ENCODE data around the gene PRR33.

Gene PRR33

DNA sequence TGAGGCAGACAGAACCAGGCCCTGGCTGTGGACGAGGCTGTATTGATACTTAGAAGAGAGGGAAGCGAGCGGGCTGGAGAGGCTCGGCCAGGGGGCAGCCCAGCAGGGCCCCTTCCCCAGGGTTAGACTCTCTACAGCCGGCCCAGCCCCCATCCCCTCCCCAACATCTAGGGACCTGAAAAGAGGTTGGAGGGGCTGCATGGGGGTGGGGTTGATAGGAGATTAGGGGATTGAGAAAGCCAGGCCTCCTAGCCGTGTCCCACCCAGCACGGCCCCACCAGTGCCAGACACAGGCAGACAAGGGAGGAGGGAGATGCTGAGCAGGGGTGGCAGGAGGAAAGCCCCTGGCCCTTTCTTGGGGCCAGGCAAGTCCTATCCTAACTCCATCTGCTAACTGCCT is 33.1 kb downstream of the PRR33 start:
- TF ChIP-seq, protein P1, sequence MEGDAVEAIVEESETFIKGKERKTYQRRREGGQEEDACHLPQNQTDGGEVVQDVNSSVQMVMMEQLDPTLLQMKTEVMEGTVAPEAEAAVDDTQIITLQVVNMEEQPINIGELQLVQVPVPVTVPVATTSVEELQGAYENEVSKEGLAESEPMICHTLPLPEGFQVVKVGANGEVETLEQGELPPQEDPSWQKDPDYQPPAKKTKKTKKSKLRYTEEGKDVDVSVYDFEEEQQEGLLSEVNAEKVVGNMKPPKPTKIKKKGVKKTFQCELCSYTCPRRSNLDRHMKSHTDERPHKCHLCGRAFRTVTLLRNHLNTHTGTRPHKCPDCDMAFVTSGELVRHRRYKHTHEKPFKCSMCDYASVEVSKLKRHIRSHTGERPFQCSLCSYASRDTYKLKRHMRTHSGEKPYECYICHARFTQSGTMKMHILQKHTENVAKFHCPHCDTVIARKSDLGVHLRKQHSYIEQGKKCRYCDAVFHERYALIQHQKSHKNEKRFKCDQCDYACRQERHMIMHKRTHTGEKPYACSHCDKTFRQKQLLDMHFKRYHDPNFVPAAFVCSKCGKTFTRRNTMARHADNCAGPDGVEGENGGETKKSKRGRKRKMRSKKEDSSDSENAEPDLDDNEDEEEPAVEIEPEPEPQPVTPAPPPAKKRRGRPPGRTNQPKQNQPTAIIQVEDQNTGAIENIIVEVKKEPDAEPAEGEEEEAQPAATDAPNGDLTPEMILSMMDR (IDR thresholded peaks at IDR 0.05) = no peak
- Histone ChIP-seq H3K4me3 (no peak overlapping the region), H3K27ac (no peak overlapping the region)
- no peak for DNase-seq (ENCODE audit: low spot score)

DNA sequence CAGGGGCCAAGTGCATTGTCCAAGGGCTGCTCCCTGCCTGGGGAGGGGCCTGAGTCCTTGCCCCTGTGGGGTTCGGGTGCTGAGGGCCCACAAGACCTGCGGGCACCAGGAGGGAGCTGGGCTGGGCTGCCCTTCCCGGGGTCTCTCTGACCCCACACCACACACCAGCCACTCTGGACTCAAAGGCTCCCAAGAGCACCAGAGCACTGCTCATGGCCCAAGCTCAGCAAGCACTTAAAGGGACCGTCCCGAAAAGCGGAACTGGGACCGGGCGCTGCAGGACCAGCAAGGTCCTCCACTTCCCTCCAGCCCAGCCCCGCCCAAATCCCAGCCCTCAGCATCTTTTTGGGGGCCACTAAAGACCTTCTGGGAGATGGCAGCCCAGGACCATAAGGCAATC is 33.5 kb downstream of the PRR33 start:
- Histone ChIP-seq H3K4me3 (no peak overlapping the region), H3K27ac (no peak overlapping the region)
- no peak for DNase-seq (ENCODE audit: low spot score)
- TF ChIP-seq, protein P1 (IDR thresholded peaks at IDR 0.05) = no peak

DNA sequence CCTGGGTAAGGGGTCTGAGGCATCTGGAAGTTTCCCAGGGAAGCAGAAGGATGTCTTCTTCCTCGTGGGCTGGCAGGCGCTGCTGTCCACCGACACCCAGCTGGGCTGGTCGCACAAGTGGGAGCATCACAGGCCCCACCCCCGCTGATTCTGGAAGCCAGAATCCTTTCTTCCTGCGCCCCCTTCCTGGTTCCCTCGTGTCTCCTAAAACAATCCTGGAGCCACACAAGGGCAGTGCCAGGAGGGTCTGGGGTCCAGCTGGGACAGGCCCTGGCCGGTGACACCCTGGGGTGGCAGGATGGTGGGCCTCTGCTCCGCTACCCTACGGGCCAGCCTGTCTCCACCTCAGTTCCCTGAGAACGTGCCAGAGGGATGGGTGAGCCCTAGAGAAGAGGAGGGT is 34.6 kb downstream of the PRR33 start:
- DNase-seq (ENCODE audit: low spot score) = no peak
- no peak overlapping the region for H3K4me3 ChIP-seq
- TF ChIP-seq, protein P1 (IDR thresholded peaks at IDR 0.05) = no peak
- no peak overlapping the region for H3K27ac ChIP-seq

DNA sequence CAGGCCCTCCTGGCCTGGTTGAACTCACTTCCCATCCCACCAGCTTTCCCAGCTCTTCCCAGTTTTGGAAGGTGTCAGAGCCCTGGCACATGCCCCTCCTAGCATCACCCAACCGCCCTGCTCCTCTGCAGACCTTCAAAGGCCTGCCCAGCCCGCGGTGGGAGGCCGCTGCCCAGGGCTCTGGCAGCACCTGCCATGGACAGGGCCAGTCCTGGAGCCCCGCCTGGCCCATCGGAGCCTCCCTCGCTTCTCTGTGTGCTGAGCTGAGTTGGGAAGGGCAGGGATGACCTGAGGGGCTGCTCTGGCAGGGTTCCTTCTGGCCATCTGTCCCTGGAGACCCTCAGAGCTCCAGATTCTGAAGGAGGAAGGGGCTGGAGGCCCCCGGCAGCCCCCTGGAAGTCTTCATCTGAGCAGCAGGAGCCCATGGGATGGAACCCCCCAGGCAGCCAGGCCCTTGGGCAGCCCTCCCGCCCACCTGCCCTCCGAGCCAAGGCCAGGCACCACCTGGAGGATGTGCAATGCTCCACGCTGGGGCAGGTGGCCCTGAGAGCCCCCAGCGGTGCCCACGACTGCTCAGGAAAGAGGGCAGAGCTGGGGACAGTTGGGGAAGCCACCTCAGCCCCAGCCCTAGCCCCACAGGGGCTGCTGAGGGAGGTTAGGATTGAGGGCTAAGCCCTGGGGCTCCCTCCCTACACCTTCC is 35.2 kb downstream of the PRR33 start:
- no peak for DNase-seq (ENCODE audit: low spot score)
- TF ChIP-seq, protein P1 (IDR thresholded peaks at IDR 0.05) = no peak
- Histone ChIP-seq H3K27ac (no peak overlapping the region), H3K4me3 (no peak overlapping the region)

DNA sequence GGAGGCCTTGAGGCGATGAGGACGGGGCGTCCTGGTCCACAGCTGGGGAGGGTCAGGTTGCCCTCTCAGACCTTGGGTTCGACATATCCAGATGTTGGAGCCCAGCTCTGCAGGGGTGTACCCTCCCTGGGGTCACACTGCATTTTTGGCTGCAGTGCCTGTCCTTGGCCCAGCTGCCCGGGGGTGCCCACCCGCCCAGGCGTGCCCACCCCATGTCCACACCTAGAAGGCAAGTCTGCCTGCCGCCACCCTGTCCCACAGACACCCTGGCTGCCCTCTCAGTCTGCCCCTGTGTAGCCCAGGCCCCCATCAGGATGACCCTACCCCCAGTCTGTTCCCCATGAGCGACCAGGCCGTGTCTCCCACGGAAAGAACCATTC is 35.8 kb downstream of the PRR33 start:
- H3K27ac ChIP-seq = no peak overlapping the region
- TF ChIP-seq, protein P1 (IDR thresholded peaks at IDR 0.05) = no peak
- no peak overlapping the region for H3K4me3 ChIP-seq
- no peak for DNase-seq (ENCODE audit: low spot score)

DNA sequence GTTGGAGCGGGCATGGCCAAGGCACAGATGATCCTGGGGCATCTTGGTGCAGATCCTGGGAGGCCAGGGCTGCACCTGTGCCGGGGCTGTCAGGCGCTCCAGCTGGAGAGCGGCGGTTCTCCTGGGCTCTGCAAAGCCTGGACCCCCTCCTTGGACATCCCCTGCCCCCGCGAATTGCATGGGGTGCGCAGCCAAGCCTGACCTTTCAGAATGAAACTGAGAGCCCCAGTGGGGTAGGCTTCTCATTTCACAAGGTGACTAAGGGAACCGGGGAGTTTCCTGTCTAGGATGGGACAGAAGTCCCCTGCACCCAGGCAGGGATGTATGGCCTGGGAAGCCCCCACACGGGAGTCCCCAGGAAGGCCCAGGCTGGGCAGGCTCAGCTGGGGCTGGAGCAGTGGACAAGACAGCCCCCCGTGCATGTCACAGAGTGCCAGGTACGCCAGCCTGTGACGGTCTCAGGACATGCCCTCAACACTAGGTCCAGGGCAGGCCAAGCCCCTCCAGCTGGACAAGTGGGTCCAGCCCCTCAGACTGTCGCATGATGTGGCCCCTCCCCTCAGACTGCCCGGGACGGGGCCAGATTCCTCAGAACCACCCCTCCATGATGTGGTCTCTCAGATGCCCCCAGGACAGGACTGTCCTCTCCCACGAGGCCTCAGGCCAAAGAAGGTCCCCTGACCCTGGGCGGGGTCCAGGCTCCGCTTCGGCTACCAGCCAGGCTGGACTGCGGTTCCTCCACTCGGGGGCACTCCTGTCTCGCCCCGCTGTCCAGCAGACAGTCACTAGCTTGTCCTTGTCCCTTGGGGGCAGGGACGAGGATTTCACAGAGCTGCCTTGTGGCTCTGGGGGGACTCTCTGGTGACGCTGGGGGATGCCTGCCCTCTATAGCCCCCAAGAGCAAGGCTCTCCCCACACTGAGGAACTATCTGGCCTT is 36.5 kb downstream of the PRR33 start:
- no peak overlapping the region for H3K27ac ChIP-seq
- no peak overlapping the region for H3K4me3 ChIP-seq
- no peak for DNase-seq (ENCODE audit: low spot score)
- TF ChIP-seq, protein P1 (IDR thresholded peaks at IDR 0.05) = no peak
